Measurements from ENCODE around the gene CDH18. TPM values are rescaled to one million over a fixed set of nuclear protein-coding genes. Genes with fewer than 3 reads are reported as not detected.
A peak's percentile ranks its signal among the peaks of the same experiment; 100 is the strongest.

The CDH18 gene
- total RNA-seq, 1 donor from 2014 or later: not detected

- no peak for ATAC-seq
Observed at GRCh38 chr5:19928562-19929421, 59.2 kb downstream of the CDH18 start.

DNA sequence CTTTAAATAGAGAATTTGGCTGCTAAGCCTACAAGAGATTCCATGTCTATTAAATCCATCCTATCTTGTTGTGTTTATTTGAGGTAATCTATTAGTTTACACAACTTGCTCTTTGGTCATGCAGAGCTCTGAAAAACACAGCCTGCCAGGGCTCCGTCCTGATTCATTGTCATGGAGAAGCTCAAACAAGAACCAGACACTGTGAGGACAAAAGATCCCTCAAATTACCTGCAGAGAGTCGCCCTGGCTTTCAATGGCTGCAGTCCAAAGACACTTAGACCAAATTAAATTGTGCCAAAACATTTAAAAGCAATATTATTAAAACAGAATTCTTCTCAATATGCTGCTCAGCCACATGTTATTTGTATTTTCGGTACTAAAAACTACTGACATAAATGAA lies 60.1 kb downstream of the CDH18 start:
- H3K27ac ChIP-seq: no peak overlapping the region

More at GRCh38 chr5:19928562-19929421, 59.2 kb downstream of the CDH18 start:
- TF ChIP-seq, protein P1, sequence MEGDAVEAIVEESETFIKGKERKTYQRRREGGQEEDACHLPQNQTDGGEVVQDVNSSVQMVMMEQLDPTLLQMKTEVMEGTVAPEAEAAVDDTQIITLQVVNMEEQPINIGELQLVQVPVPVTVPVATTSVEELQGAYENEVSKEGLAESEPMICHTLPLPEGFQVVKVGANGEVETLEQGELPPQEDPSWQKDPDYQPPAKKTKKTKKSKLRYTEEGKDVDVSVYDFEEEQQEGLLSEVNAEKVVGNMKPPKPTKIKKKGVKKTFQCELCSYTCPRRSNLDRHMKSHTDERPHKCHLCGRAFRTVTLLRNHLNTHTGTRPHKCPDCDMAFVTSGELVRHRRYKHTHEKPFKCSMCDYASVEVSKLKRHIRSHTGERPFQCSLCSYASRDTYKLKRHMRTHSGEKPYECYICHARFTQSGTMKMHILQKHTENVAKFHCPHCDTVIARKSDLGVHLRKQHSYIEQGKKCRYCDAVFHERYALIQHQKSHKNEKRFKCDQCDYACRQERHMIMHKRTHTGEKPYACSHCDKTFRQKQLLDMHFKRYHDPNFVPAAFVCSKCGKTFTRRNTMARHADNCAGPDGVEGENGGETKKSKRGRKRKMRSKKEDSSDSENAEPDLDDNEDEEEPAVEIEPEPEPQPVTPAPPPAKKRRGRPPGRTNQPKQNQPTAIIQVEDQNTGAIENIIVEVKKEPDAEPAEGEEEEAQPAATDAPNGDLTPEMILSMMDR (IDR thresholded peaks at IDR 0.05): no peak
- no peak for DNase-seq
- Histone ChIP-seq H3K4me1 (no peaks in the 10 kb centered on the region), H3K9me3 (no peaks in the 10 kb centered on the region), H3K36me3 (no peaks in the 10 kb centered on the region), H3K27me3 (no peaks in the 10 kb centered on the region), H3K27ac (no peak overlapping the region), H3K4me3 (no peak overlapping the region)
- intact Hi-C loops (cut with DNase I): no loop called here

DNA sequence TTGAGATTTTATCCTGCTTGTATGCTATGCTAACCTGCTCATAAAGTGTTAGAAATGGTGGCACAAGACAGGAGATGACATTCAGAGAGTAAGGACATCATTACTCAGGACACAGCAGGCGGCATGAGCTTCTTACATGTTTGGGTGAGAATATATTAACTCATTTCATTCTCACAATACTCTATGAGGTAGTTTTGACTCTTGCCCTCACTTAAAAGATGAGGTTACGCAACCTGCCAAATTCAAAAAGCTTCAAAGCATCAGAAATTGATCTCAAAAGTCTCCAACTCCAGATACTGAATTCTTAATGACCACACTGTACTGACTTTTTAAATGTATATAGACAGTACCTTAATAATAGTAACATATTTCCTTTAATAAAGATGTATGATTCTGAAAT lies 60.8 kb downstream of the CDH18 start:
- TF ChIP-seq, protein P1 (IDR thresholded peaks at IDR 0.05): no peak
- Histone ChIP-seq H3K27me3 (no peaks in the 10 kb centered on the region), H3K9me3 (no peaks in the 10 kb centered on the region), H3K4me3 (no peak overlapping the region), H3K27ac (no peak overlapping the region), H3K36me3 (no peaks in the 10 kb centered on the region), H3K4me1 (no peaks in the 10 kb centered on the region)
- DNase-seq (no peak), ATAC-seq (no peak)
- intact Hi-C loops (cut with DNase I): no loop called here

More for the DNA sequence above, 60.1 kb downstream of the CDH18 start:
- TF ChIP-seq, protein P1 (IDR thresholded peaks at IDR 0.05): no peak
- H3K27me3 ChIP-seq: no peaks in the 10 kb centered on the region
- no peaks in the 10 kb centered on the region for H3K36me3 ChIP-seq
- no peak for DNase-seq
- no peaks in the 10 kb centered on the region for H3K4me1 ChIP-seq
- no peaks in the 10 kb centered on the region for H3K9me3 ChIP-seq
- H3K4me3 ChIP-seq: no peak overlapping the region
- intact Hi-C loops (cut with DNase I): no loop called here
- ATAC-seq: no peak

DNA sequence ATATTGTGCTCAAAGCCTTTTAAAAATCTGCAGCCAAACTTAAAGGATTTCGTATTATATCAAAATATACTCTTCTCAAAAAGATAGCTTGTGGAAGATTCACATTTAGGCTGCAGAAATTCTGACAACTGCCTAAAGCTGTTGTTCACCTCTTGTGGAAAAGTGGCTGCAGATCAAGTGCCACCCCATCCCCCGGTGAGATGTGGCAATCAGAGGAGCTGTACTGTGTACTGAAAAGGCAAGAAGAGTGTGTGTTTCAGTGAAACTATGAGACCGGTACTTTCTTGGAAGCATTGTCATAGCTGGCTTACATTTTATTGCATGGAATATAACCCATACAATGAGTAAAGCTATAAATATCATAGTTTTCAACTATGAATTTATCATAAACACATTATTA lies 64.3 kb downstream of the CDH18 start:
- intact Hi-C loops (cut with DNase I): no loop called here
- Histone ChIP-seq H3K4me3 (no peak overlapping the region), H3K4me1 (no peaks in the 10 kb centered on the region), H3K9me3 (no peaks in the 10 kb centered on the region), H3K27ac (no peak overlapping the region), H3K36me3 (no peaks in the 10 kb centered on the region), H3K27me3 (no peaks in the 10 kb centered on the region)
- ATAC-seq (peak; percentile 54), DNase-seq (no peak)
- TF ChIP-seq, protein P1 (IDR thresholded peaks at IDR 0.05): no peak

DNA sequence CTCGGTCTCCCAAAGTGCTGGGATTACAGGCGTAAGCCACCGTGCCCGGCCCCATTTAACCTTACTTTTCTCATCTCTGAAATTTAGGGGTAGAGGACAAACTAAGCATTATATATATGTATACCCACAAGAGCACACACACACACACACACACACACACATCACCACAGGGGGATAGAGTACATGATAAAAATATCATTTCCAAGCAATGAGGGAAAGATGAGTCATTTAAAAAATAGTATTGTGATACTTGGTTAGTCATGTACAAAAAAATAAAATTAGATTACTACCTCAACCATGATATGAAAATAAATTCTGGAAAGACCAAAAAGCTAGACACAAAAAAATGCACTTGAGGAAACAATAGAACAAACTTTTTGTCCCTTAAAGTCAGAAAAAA lies 67.2 kb downstream of the CDH18 start:
- no peaks in the 10 kb centered on the region for H3K4me1 ChIP-seq
- intact Hi-C loops (cut with DNase I): no loop called here
- TF ChIP-seq, protein P1 (IDR thresholded peaks at IDR 0.05): no peak

More for the DNA sequence above, 67.2 kb downstream of the CDH18 start:
- no peaks in the 10 kb centered on the region for H3K9me3 ChIP-seq
- H3K27ac ChIP-seq: no peak overlapping the region
- no peaks in the 10 kb centered on the region for H3K36me3 ChIP-seq
- no peak for DNase-seq
- no peaks in the 10 kb centered on the region for H3K27me3 ChIP-seq
- H3K4me3 ChIP-seq: no peak overlapping the region
- no peak for ATAC-seq
